Measurements from ENCODE around the gene HPS5. TPM values are rescaled to one million over a fixed set of nuclear protein-coding genes. Genes with fewer than 3 reads are reported as not detected.

The HPS5 gene
- total and polyA plus RNA-seq, 2 of the 13 experiments (the other 11 are each of a cell fraction or from before 2014, with no cell fraction given), result 6.6 to 25.5 TPM

- Histone ChIP-seq H3K4me2 (ENCODE audit: low read depth, low read length) (no peak overlapping the region), H3K27ac (ENCODE audit: extremely low read length, insufficient read depth, low read length) (no peak overlapping the region), H3K79me2 (ENCODE audit: insufficient read depth, low read length) (peaks cover 7% of the 10 kb centered on the region), H3K36me3 (replicated peaks in 1 of 2; ENCODE audit: control insufficient read depth in 1 of 2, insufficient read depth in 2 of 2, low read length in 2 of 2) (peaks cover 3 to 35% of the 10 kb centered on the region in 2 experiments; a peak in 4 of 5 replicates), H3K4me3 (replicated peaks in 1 of 3; ENCODE audit: insufficient read depth in 1 of 3, low read depth in 2 of 3, low read length in 3 of 3) (no peak overlapping the region), H3K4me1 (ENCODE audit: insufficient read depth, low read length) (0 out of 2 replicates have a peak, but pooled peaks cover 8% of the 10 kb centered on the region), H4K20me1 (ENCODE audit: insufficient read depth, low read length) (no peaks in the 10 kb centered on the region), H2AFZ (ENCODE audit: low read length) (no peak overlapping the region), H3K9ac (ENCODE audit: insufficient read depth, low read depth, low read length) (no peak overlapping the region), H3K9me3 (ENCODE audit: low read length) (no peaks in the 10 kb centered on the region), H3K27me3 (ENCODE audit: control insufficient read depth in 1 of 2, insufficient read depth in 2 of 2, low read length in 2 of 2) (no peaks in the 10 kb centered on the region)
- in situ Hi-C loops (cut with HindIII; ENCODE audit: extremely low pct_ligation_motif_present, low pct_unique_long_range_greater_than_20kb) (no loop called here), intact Hi-C loops (cut with micrococcal nuclease; ENCODE audit: unreplicated experiment) (no loop called here)
- no peak for ATAC-seq
- no peak for FAIRE-seq
- CTCF ChIA-PET (ENCODE audit: low intra/inter-chr PET ratio, low total read pairs), result no interaction called here
- no peak for DNase-seq (ENCODE audit: low spot score)
- BruUV-seq (replicated peaks), result no TSS peak
- POLR2A ChIA-PET, result interaction anchor here (1.4 kb wide), 1 partner anchor 10 kb away, joined by 3 read pairs; the partner anchor contains the start of gene HPS5
- 92% methylated on average over 3 of the region's 3 CpGs for WGBS (ENCODE audit: low lambda C conversion rate)
- TF ChIP-seq MED1 (CRISPR knock-in tag; IDR thresholded peaks at IDR 0.05) (no peak), ZFP62 (CRISPR knock-in tag; IDR thresholded peaks at IDR 0.05) (no peak), SATB2 (CRISPR knock-in tag; IDR thresholded peaks at IDR 0.05) (no peak), SNAPC5 (CRISPR knock-in tag; IDR thresholded peaks at IDR 0.05; ENCODE audit: borderline replicate concordance) (no peak), ZFP91 (CRISPR knock-in tag; IDR thresholded peaks at IDR 0.05; ENCODE audit: borderline replicate concordance) (no peak), GATA4 (IDR thresholded peaks at IDR 0.05; ENCODE audit: borderline replicate concordance, low read depth) (no peak), ARID4A (CRISPR knock-in tag; IDR thresholded peaks at IDR 0.05; ENCODE audit: borderline replicate concordance) (no peak), ZSCAN22 (CRISPR knock-in tag; IDR thresholded peaks at IDR 0.05) (no peak), AFF4 (CRISPR knock-in tag; IDR thresholded peaks at IDR 0.05) (no peak), MAFK (conservative IDR thresholded peaks at IDR 0.05 in 1 of 2, IDR thresholded peaks at IDR 0.05 in 1 of 2; ENCODE audit: low read length in 2 of 2) (no peak), PBX3 (CRISPR knock-in tag; IDR thresholded peaks at IDR 0.05; ENCODE audit: borderline replicate concordance) (no peak), ZNF615 (CRISPR knock-in tag; IDR thresholded peaks at IDR 0.05; ENCODE audit: borderline replicate concordance) (no peak), ZNF619 (CRISPR knock-in tag; IDR thresholded peaks at IDR 0.05) (no peak)
These were observed 9.9 kb downstream of the HPS5 start for GRCh38 chr11:18312012-18312411.
